ENCODE measurements around the gene S100A3. TPM values are rescaled to one million over a fixed set of nuclear protein-coding genes. Genes with fewer than 3 reads are reported as not detected.

S100A3 gene
- total RNA-seq, 1 donor from 2014 or later, result 9.6 TPM

- ATAC-seq, result peak; percentile 53
Observed at GRCh38 chr1:153509036-153509435, 40.0 kb downstream of the S100A3 start.

GRCh38 chr1:153507926-153508583, 41.0 kb downstream of the S100A3 start:
- ATAC-seq, result no peak

- ATAC-seq, result peak; percentile 51
Observed at GRCh38 chr1:153506831-153507413, 42.1 kb downstream of the S100A3 start.

- ATAC-seq, result no peak
Observed at GRCh38 chr1:153506386-153506785, 42.7 kb downstream of the S100A3 start.

GRCh38 chr1:153505576-153505975, 43.5 kb downstream of the S100A3 start:
- ATAC-seq, result no peak

GRCh38 chr1:153503766-153504165, 45.3 kb downstream of the S100A3 start:
- no peak for ATAC-seq

GRCh38 chr1:153498746-153499145, 50.3 kb downstream of the S100A3 start:
- ATAC-seq, result no peak

Other genes starting within 250 kb of the S100A3 start
- gene PGLYRP3, start 236.3 kb downstream of the S100A3 start, total RNA-seq, result 31.3 TPM
- gene PGLYRP4, start 200.4 kb downstream of the S100A3 start, total RNA-seq, result 14.5 TPM
- gene S100A9, start 191.4 kb downstream of the S100A3 start, total RNA-seq, result 34,355 TPM
- 65.2 TPM for gene S100A12, start 173.6 kb downstream of the S100A3 start, total RNA-seq
- 27,439 TPM for gene S100A8, start 158.2 kb downstream of the S100A3 start, total RNA-seq
- gene S100A7A, start 132.7 kb downstream of the S100A3 start, total RNA-seq, result 24.6 TPM
- 5,647 TPM for gene S100A7, start 88.6 kb downstream of the S100A3 start, total RNA-seq
- gene S100A6, start 13.3 kb downstream of the S100A3 start, total RNA-seq, result 976 TPM
- not detected for gene S100A5, start 8.3 kb downstream of the S100A3 start, total RNA-seq
- 36.0 TPM for gene S100A4, start 3.5 kb downstream of the S100A3 start, total RNA-seq
- gene S100A2, start 16.6 kb upstream of the S100A3 start, total RNA-seq, result 4,166 TPM
- gene S100A16, start 63.9 kb upstream of the S100A3 start, total RNA-seq, result 1,290 TPM
- gene S100A14, start 67.1 kb upstream of the S100A3 start, total RNA-seq, result 1,938 TPM
- 52.5 TPM for gene S100A13, start 78.2 kb upstream of the S100A3 start, total RNA-seq
- 0.44 TPM for gene S100A1, start 79.2 kb upstream of the S100A3 start, total RNA-seq
- gene CHTOP, start 84.8 kb upstream of the S100A3 start, total RNA-seq, result 44.0 TPM
- gene SNAPIN, start 109.4 kb upstream of the S100A3 start, total RNA-seq, result 32.0 TPM
- gene ILF2, start 121.7 kb upstream of the S100A3 start, total RNA-seq, result 131 TPM
- 1.8 TPM for gene NPR1, start 129.4 kb upstream of the S100A3 start, total RNA-seq
- 22.5 TPM for gene INTS3, start 178.8 kb upstream of the S100A3 start, total RNA-seq
- 16.1 TPM for gene SLC27A3, start 226.1 kb upstream of the S100A3 start, total RNA-seq